IPS-20b (cell line): Measurements from ENCODE around the gene CHRNB2.
A peak's percentile ranks its signal among the peaks of the same experiment; 100 is the strongest.

ENCODE experiments used
- H3K27ac ChIP-seq: one replicate; pipeline ENCODE4 v1.5.1; 2013; ENCODE audit warnings: low read length
- H3K27me3 ChIP-seq: 2 replicates; pipeline ENCODE4 v1.6.1; 2013; ENCODE audit warnings: mild to moderate bottlenecking, low read length, inconsistent platforms; ENCODE audit not compliant: insufficient read depth
- H3K36me3 ChIP-seq: 2 replicates; pipeline ENCODE4 v1.6.1; 2013; ENCODE audit warnings: low read depth, mild to moderate bottlenecking, inconsistent platforms, low read length, moderate library complexity; ENCODE audit not compliant: insufficient read depth
- H3K4me1 ChIP-seq: 2 replicates; pipeline ENCODE4 v1.6.1; 2013; ENCODE audit warnings: mild to moderate bottlenecking, control low read depth, inconsistent platforms, low read length, moderate library complexity; ENCODE audit not compliant: insufficient read depth
- H3K4me3 ChIP-seq: 2 replicates; pipeline ENCODE4 v1.5.1; 2013; ENCODE audit warnings: mild to moderate bottlenecking, low read length, inconsistent platforms
- H3K9ac ChIP-seq: 2 replicates; pipeline ENCODE4 v1.6.1; 2013; ENCODE audit warnings: low read depth, mild to moderate bottlenecking, inconsistent platforms, low read length, moderate library complexity
- H3K9me3 ChIP-seq: 2 replicates; pipeline ENCODE4 v1.6.1; 2013; ENCODE audit warnings: mild to moderate bottlenecking, low read depth, low read length, inconsistent platforms; ENCODE audit not compliant: insufficient read depth

Gene CHRNB2

DNA sequence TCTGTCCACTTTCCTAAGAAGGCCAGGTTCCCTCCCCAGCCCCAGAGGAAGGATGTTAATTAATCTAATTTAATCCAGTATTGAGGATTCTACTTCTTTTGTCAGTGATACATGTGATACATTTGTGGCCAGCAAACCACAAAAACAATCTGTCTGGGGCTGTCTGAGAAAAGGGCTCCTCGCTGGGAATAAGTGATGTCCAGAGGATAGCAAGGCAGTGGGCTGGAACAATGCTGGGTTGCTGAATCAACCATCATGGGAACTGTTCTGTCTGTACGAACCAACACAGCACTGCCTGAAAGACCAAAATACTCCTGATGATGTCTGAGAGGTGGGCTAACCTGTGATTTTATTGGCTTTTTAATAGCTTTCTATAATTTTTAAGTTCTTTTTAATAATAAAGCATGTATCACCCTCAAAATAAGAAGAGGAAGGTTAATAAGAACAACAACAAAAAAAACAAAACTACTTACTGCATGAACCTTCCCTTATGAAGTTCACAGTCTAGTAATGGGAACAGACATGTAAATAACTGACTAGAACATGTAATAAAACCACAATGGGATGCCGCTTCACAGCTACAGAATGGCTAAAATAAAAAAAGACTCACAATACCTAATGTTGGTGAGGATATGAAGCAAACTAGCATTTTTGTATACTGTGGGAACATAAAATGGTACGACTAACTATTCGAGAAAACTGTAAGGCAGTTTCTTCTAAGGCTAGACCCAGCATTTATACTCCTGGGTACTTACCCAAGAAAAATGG lies 51.8 kb downstream of the CHRNB2 start:
- Histone ChIP-seq H3K4me1 (peaks cover 23% of the 10 kb centered on the region), H3K27ac (no peak overlapping the region), H3K27me3 (no peaks in the 10 kb centered on the region), H3K36me3 (peaks cover 4% of the 10 kb centered on the region; the same call in 1 of the 2 replicates), H3K4me3 (no peak overlapping the region), H3K9ac (no peak overlapping the region), H3K9me3 (no peaks in the 10 kb centered on the region)

DNA sequence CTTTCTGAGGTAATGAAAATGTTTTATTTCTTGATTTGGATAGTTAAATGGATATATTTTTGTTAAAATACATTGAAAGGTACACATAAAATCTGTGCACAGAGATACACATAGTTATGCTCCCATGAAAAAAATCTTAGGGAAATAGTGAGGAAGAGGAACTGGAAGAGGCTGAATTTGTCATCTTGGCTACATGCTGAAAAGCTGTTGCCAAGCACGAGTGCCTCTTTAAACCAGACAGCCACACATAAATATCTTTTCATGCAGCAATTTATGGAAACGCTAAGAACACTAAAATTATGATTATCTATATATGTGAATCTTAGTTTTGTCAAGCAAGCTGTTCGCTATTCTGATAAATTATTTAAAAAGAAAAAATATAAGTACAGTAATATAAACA lies 53.2 kb downstream of the CHRNB2 start:
- Histone ChIP-seq H3K4me1 (peaks cover 15% of the 10 kb centered on the region), H3K27ac (no peak overlapping the region), H3K9me3 (no peaks in the 10 kb centered on the region), H3K36me3 (peaks cover 14% of the 10 kb centered on the region; the same call in 1 of the 2 replicates), H3K9ac (no peak overlapping the region), H3K4me3 (no peak overlapping the region), H3K27me3 (no peaks in the 10 kb centered on the region)

DNA sequence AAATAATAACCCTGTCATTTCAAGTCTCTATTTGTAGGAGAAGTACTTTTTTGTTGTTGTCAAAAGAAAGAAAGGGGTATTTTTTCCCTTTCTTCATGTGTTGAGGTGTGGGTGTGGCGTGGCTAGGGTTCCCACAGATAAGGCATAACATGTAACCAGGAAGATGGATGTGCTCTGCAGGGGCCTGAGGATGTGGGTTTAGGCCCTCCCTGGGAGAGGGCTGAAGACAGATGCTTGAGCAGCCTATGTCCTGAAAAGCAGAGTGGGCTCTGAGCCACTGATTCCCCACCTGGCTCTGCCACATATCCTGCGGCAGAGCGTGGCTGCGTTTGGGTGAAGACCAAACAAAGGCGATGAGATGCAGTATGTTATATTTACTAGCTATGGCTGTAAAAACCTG lies 54.3 kb downstream of the CHRNB2 start:
- H3K27me3 ChIP-seq, result no peaks in the 10 kb centered on the region
- H3K36me3 ChIP-seq, result peaks cover 14% of the 10 kb centered on the region; the same call in 1 of the 2 replicates
- no peak overlapping the region for H3K4me3 ChIP-seq
- H3K9me3 ChIP-seq, result no peaks in the 10 kb centered on the region
- no peak overlapping the region for H3K9ac ChIP-seq
- peaks cover 10% of the 10 kb centered on the region; the same call in 1 of the 2 replicates for H3K4me1 ChIP-seq
- no peak overlapping the region for H3K27ac ChIP-seq

- Histone ChIP-seq H3K36me3 (peaks cover 14% of the 10 kb centered on the region; the same call in 1 of the 2 replicates), H3K9me3 (no peaks in the 10 kb centered on the region), H3K4me3 (no peak overlapping the region), H3K4me1 (0 out of 2 replicates have a peak, but pooled peaks cover 5% of the 10 kb centered on the region), H3K9ac (no peak overlapping the region), H3K27ac (no peak overlapping the region), H3K27me3 (no peaks in the 10 kb centered on the region)
These were observed 55.0 kb downstream of the CHRNB2 start for GRCh38 chr1:154622503-154623039.

- Histone ChIP-seq H3K9ac (no peak overlapping the region), H3K36me3 (peaks cover 14% of the 10 kb centered on the region; the same call in 1 of the 2 replicates), H3K4me3 (no peak overlapping the region), H3K27me3 (no peaks in the 10 kb centered on the region), H3K9me3 (no peaks in the 10 kb centered on the region), H3K27ac (no peak overlapping the region), H3K4me1 (0 out of 2 replicates have a peak, but pooled peaks cover 5% of the 10 kb centered on the region)
These were observed 55.8 kb downstream of the CHRNB2 start for GRCh38 chr1:154623358-154623757.

GRCh38 chr1:154624746-154625643 lies 57.4 kb downstream of the CHRNB2 start:
- Histone ChIP-seq H3K4me1 (0 out of 2 replicates have a peak, but pooled peaks cover 5% of the 10 kb centered on the region), H3K27me3 (no peaks in the 10 kb centered on the region), H3K4me3 (no peak overlapping the region), H3K9me3 (peaks cover 10% of the 10 kb centered on the region), H3K27ac (no peak overlapping the region), H3K36me3 (peaks cover 14% of the 10 kb centered on the region; the same call in 1 of the 2 replicates), H3K9ac (no peak overlapping the region)

- Histone ChIP-seq H3K4me3 (peak overlapping the region; percentile 91), H3K9ac (peak overlapping the region; percentile 92), H3K4me1 (0 out of 2 replicates have a peak, but pooled peaks cover 5% of the 10 kb centered on the region), H3K27me3 (no peaks in the 10 kb centered on the region), H3K36me3 (peaks cover 14% of the 10 kb centered on the region; the same call in 1 of the 2 replicates), H3K27ac (no peak overlapping the region), H3K9me3 (peaks cover 11% of the 10 kb centered on the region)
These were observed 59.1 kb downstream of the CHRNB2 start for GRCh38 chr1:154626456-154627256.

DNA sequence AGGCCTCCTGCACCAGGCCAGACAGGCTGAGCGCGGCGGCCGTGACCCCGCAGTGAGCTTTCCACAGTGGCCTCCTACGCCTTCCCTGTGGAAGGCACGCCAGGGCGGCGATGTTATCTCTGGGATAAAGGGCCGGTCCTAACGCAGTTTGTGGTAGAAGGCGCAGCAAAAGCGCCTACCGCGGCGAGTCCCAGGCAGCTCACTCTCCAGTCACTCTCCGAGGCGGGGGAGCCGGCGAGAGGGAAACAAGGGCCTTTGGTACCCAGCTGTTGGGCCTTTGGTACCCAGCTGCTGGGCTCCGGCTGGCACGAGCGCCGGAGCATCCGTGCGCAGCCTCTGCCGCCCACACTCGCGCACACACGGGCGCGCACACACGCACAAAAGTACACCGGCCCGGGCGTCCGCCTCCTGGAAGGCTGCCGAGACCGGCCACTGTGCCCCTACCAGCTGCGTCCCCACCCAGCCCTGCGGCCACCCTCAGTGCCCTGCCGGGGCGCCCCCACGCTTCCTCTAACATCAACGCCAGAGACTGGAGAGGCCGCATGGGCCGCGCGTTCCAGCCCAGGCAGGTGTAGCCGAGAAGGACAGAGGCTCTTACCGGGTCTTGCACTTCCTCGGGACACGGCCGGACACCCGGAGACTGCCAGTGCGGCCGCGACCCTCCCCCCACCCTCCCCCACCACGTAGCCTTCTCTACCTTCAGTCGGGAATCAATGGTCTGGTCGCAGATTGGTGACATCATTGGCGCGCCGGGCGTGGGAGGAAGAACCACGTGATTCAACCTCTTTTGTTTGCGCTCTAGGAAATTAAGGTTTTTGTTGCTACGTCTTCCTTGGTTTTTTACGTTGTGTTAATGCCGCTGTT lies 59.9 kb downstream of the CHRNB2 start:
- Histone ChIP-seq H3K9ac (peak overlapping the region; percentile 92), H3K9me3 (peaks cover 11% of the 10 kb centered on the region), H3K27me3 (no peaks in the 10 kb centered on the region), H3K27ac (peak overlapping the region; percentile 70), H3K36me3 (peaks cover 14% of the 10 kb centered on the region; the same call in 1 of the 2 replicates), H3K4me1 (0 out of 2 replicates have a peak, but pooled peaks cover 5% of the 10 kb centered on the region), H3K4me3 (peak overlapping the region; percentile 91)

GRCh38 chr1:154628121-154628405 lies 60.5 kb downstream of the CHRNB2 start:
- 0 out of 2 replicates have a peak, but pooled peaks cover 5% of the 10 kb centered on the region for H3K4me1 ChIP-seq
- peaks cover 14% of the 10 kb centered on the region; the same call in 1 of the 2 replicates for H3K36me3 ChIP-seq
- peak overlapping the region; percentile 92 for H3K9ac ChIP-seq
- no peaks in the 10 kb centered on the region for H3K27me3 ChIP-seq
- H3K4me3 ChIP-seq, result peak overlapping the region; percentile 91
- peaks cover 11% of the 10 kb centered on the region for H3K9me3 ChIP-seq
- peak overlapping the region; percentile 70 for H3K27ac ChIP-seq

DNA sequence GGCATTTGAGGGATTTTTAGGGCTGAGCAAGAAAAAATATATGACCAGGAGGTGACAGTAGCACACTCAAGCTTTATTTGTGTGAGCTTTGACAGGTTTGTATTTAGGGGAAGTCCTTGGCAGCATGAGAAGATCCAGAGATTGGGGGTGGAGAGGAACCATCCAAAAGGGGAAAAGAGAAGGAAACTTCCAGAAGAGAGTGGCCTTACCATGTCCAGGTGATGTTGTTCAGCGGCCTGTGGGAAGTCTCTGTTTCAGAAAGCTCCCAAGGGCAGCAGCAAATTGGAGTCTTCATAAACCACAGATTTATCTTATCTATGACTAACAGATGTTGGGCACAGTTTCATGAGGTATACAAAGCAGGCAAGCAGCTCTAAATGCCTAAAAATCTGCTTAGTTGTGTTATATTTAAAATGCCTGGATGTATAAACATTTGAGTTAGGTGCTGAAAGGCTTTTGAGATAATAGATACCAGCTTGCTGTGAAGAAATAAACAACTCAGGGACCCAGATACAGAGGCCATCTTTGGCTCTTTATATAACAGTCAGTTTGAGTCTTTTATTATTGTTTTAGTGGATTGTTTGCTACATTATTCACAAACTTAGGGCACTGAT lies 61.6 kb downstream of the CHRNB2 start:
- H3K9me3 ChIP-seq, result peaks cover 11% of the 10 kb centered on the region
- 0 out of 2 replicates have a peak, but pooled peaks cover 5% of the 10 kb centered on the region for H3K4me1 ChIP-seq
- H3K36me3 ChIP-seq, result peaks cover 11% of the 10 kb centered on the region; the same call in 1 of the 2 replicates
- H3K4me3 ChIP-seq, result no peak overlapping the region
- H3K9ac ChIP-seq, result no peak overlapping the region
- H3K27ac ChIP-seq, result no peak overlapping the region
- H3K27me3 ChIP-seq, result no peaks in the 10 kb centered on the region
